ENCODE data around the gene HOXA11.

Gene HOXA11

DNA sequence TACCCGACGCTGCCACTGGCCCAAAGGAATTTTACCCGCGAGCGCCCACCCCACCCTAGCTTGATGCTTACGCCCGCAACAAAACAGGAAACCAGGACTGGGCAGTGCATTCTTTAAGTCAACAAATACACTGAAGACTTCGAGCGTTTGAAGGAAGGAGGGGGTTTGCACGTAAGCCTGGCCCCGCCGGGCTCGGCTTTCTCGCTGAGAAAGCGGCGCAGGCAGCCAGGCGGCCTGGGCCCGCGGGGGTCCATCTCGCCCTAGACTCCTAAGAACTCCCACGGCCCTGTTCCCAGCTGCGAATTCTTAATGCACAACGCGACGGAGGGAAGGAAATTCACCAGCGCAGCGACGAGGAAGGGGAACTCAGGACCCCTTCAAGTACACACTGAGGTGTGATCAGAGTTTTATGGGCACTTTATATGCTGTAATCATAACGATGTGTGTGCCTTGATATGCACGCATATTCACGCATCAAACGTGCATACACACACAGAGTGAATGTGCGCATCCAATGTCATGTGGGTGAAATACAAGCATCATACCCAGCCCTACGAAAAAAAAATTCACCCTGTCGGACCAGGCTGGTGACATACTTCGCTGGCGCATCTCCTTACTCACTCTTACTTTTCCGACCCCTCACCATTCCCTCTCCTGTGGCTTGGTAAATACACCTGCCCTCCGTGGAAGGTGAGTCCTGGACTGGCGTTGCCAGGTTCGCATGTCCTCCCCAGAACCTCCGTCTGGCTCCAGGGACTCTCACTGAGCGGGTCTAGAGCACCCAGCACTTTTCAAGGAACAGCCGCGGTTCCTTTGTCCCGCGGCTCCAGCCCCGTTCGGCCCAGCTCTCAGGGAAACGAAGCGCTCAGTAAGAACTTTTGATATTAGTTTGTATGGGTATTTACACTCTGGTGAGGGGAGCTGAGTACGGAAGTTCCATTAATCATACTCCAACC lies 20.6 kb upstream of the HOXA11 start:
- DNase-seq: no peak

DNA sequence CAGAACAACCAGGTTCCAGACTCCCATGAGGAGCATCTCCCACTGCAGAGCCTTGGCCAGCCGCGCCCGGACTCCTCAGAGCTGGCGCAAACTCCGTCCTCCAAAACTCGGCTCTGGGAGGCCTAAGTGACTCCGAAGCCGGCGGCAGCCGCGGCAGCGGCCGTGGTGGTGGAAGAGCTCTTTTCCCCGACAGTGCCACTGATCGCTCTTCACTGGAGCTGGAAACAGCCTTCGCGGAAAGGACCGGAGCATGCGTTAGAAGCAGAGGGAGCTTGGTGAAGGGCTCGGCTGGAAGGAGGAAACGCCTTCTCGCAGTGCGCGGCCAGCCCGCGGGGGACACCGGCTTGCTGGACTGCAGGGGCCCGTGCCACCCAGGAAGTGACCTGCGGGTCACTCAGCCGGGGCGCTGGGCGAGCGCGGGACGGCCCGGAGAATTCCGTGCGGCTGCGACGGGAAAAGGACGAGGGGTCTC lies 19.9 kb upstream of the HOXA11 start:
- DNase-seq: no peak

- no peak for DNase-seq
These were observed 19.0 kb upstream of the HOXA11 start for GRCh38 chr7:27203964-27204594.

DNA sequence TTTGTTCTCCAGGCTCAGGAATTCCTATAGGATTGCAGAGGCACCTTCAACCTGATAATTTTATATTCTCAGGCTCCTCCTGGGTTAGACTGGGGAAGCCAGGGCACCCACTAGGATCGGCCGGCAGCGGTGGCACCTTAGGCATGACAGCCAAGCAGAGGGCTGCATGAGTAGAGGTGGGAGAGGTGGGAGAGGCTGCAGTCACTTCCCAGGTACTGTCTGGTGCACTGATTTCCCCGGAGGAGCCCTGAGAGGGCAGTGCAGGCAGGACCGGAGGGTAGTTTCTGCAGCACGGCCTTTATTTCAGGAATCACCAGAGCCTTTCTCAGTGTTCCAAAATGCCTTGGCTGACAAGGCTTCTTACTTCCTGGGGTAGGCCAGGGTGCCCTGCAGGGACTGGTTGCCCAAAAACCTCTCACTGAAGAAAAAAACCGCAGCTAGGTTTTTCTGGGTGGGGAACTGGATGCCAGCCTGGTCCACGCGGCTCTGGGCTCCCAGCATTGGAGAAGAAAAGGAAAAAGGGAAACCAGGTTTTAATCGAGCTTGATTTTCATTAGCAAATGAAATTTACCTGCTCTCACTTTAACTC lies 18.4 kb upstream of the HOXA11 start:
- DNase-seq: no peak

DNA sequence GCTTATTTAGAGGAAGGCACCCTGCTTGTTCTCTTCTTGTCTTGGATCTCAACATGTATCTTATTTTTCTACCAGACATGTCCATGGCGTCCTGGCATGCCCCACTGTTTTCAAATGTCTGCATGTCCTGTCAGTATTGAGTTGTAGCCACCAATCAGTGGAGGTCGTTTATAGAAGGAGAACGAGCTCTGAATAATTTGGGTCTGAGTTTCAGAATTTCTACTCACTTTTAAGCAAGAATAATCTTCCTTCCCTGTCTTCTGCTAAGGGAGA lies 17.8 kb upstream of the HOXA11 start:
- DNase-seq: no peak

- no peak for DNase-seq
These were observed 17.2 kb upstream of the HOXA11 start for GRCh38 chr7:27202018-27202861.

DNA sequence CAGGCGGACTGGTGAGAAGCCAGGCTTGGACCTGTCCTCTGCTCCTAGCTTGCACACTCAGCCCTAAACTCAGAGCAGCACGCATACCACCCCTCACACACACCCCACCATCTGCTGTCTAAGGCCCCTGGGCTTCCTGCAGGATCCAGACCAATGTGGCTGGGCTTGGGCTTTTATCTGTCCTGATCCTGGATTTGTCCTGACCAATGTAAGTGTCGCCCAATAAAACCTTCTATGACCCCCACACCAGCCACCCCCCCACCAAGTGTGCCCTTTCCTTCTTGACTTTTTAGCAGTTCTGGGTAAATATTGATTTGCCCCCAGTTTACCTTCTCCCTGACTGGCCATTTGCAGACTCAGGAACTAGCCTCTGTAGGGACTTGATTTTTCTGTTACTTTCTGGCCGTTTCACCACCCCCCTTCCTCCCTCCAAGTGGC lies 16.6 kb upstream of the HOXA11 start:
- no peak for DNase-seq

GRCh38 chr7:27200761-27201579 lies 15.9 kb upstream of the HOXA11 start:
- no peak for DNase-seq

GRCh38 chr7:27199849-27200760 lies 15.1 kb upstream of the HOXA11 start, which contains the start of gene HOXA13:
TSS of gene HOXA13 (minus strand) at chr7:27200091. CDS start at chr7:27200077, 14 bp downstream.
- DNase-seq: no peak

DNA sequence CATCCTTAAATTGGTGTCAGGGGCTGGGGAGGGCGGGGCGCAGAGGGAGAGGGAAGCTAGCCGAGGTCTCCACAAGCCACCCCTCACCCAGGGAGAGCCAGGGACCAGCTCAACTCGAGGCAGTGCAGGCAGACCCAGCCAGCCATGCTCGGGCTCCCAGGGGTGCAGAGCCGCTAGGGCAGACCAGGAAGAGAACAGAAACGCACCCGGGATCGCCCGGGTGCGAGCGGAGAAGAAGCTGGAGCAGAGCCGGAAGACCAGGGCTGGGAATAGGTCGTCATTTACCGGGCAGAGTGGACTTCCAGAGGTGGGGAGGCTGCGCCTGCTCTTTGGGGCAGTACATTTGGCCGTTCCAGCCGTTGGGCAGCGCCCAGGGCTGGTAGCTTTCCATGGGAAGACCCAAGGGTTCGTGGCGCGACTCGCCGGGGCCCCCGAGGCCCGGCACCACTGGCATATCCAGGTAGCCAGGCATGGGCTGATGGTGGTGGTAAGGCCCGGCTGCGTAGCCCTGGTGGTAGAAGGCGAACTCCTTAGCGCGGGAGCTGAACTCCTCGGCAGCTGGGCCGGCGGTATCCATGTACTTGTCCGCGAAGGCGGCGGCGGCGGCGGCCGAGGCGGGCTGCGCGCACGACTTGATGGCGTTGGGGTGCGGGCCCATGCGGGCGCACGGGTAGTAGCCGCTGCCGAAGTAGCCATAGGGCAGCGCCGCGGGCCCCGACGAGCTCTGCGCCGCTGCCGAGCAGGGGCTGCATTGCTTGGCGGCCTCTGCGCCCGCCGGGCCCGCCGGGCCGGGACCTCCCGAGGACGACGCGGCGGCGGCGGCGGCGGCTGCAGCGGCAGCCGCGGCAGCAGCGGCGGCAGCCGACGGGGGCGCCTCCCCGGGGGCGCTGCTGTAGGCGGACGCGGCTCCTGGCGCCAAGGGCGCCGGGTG lies 14.1 kb upstream of the HOXA11 start:
- no peak for DNase-seq

GRCh38 chr7:27198138-27198841 lies 13.3 kb upstream of the HOXA11 start:
- no peak for DNase-seq

GRCh38 chr7:27197137-27198042 lies 12.4 kb upstream of the HOXA11 start:
- no peak for DNase-seq

DNA sequence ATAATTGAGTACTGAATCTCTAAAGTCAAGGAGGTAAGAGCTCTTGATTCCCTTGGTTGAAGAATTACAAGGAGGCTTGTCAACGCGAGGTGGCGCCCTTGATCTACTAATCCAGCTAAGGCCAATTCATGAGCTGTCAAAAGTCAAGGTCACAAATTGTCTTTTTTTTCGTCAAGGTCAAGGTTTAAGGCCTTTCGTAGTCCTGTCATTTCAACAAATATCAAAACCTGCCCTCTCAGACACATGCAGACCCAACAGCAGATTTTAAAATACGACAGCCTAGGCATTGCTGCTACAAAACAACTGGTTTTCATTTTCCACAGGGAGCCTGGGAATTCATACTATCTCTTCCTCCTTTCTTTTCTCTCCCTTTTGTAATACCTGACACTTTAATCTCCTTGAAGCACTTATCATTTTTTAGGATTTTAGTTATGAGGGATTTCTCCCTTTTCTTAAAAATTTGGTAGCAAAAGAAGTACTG lies 11.3 kb upstream of the HOXA11 start:
- peak; percentile 87 for DNase-seq

DNA sequence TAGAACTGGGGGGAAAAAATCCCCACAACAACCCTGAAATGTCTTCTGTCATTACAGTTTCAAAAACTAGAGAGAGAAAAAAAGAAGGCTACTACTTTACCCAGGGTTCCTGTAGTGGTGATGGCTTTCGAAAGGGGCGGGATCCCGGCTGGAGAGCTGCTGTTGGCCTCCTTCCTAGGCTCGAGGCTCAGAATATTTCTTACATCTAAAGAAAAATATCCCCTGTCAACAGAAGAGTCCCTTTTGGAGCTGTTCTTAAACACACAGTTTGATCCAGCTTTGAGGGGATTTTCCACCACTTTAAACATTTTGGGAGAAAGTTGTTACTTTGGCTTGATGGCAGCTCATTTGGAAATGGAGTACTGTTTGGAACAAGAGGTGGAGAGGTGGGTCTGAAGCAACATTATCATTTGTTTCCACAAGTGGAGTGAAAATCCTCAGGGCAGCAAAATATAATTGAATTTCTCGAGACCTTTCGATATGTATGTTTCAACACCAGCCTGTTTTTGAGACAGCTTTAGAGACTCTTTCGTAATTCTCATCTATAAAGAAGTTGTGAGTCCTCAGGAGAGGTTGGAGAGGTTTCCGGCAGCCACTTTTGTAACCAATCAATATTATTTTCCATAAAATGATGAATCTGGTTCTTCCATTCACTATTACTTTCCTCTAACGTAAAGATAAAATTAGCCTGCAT lies 9.8 kb upstream of the HOXA11 start:
- DNase-seq: no peak

GRCh38 chr7:27194002-27194352 lies 8.9 kb upstream of the HOXA11 start:
- no peak for DNase-seq

DNA sequence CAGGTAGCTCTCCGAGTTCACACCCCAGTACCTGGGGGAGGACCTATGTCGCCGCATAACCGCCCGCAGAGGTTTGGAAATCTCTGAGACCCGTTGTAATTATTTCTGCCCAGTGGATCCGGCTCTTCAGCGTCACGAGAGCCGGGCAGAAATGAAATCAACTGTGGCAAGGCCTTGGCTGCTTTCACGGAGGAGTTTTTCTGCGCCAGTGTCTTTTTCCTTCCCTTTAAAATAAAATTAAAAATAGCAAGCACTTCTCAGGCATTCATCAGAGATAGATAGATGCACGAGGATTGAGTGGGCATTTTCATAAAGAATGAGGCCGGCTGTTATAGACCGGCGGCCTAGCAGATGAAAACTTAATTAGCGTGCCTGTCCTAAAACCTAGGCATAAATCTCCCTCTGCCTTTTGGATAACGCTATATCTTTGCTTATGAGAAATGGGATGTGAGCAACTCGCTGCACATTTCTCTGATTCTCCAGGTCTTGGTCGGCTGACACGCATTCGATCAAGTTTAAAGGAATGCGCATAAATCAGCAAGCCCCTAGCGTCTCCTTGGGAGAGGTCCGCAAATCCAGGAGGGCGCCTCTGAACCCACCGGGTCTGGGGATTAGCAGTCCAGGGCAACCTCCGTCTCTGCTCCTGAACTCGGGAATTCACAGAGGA lies 8.4 kb upstream of the HOXA11 start:
- DNase-seq: no peak

Measured in stimulated activated CD4-positive, alpha-beta T cell treated with anti-CD3 and anti-CD28 coated beads, Interleukin-12 subunit alpha, Interleukin-12 subunit beta, amount 100 ng/mL, for 4 hours (primary cell).